Upper lobe of right lung (tissue), 1 donor: ENCODE measurements around the gene BRICD5. TPM values are rescaled to one million over a fixed set of nuclear protein-coding genes. Genes with fewer than 3 reads are reported as not detected.

Source experiments
- ATAC-seq: fragments of 200-7000 bp; cut with Tn5 transposase; one replicate; pipeline ENCODE4 v1.9.1; 2020; ENCODE audit warnings: mild to moderate bottlenecking, moderate library complexity
- DNase-seq: peaks from one replicate; pipeline ENCODE4 v3.0.0-alpha.2; 2020
- H3K27ac ChIP-seq: fragments of 200-600 bp; one replicate; pipeline ENCODE4 v1.8.0; 2022
- H3K27me3 ChIP-seq: fragments of 200-600 bp; one replicate; pipeline ENCODE4 v1.8.0; 2022; ENCODE audit warnings: mild to moderate bottlenecking
- H3K36me3 ChIP-seq: fragments of 200-600 bp; one replicate; pipeline ENCODE4 v1.8.0; 2022
- H3K4me1 ChIP-seq: fragments of 200-600 bp; one replicate; pipeline ENCODE4 v1.8.0; 2022
- H3K4me3 ChIP-seq: fragments of 200-600 bp; one replicate; pipeline ENCODE4 v1.8.0; 2022; ENCODE audit warnings: mild to moderate bottlenecking
- H3K9me3 ChIP-seq: fragments of 200-600 bp; one replicate; pipeline ENCODE4 v1.8.0; 2022
- intact Hi-C: fragments of 100-400 bp; cut with DNase I; formaldehyde crosslinking; loops from one replicate; pipeline ENCODE4 v1.11.0; 2022
- total RNA-seq: library from RNA; stranded (reverse); fragmentation: NEBNext Ultra II Directional; extraction: Animal tissue kit (Norgen Biotek cat#: 25700); gene quantifications from one replicate; pipeline ENCODE4 v1.2.1, GENCODE V29; 2021
- TF ChIP-seq, protein P1 (sequence below): fragments of 200-600 bp; IDR thresholded peaks from one replicate; pipeline ENCODE4 v1.8.0; 2022; ENCODE audit warnings: antibody characterized with exemption
- donor health status: DM: no; HTN: yes; CAD: no; lungs with severe emphysema.

BRICD5 gene
- total RNA-seq, 1 donor from 2014 or later = 7.5 TPM

GRCh38 chr16:2200313-2200712 is 10.3 kb downstream of the BRICD5 start:
- intact Hi-C loops = no loop called here
- H3K9me3 ChIP-seq = no peaks in the 10 kb centered on the region
- peaks cover 12% of the 10 kb centered on the region for H3K4me1 ChIP-seq
- peaks cover 22% of the 10 kb centered on the region for H3K27me3 ChIP-seq
- H3K27ac ChIP-seq = no peak overlapping the region
- no peak for DNase-seq
- H3K36me3 ChIP-seq = no peaks in the 10 kb centered on the region
- TF ChIP-seq, protein P1, sequence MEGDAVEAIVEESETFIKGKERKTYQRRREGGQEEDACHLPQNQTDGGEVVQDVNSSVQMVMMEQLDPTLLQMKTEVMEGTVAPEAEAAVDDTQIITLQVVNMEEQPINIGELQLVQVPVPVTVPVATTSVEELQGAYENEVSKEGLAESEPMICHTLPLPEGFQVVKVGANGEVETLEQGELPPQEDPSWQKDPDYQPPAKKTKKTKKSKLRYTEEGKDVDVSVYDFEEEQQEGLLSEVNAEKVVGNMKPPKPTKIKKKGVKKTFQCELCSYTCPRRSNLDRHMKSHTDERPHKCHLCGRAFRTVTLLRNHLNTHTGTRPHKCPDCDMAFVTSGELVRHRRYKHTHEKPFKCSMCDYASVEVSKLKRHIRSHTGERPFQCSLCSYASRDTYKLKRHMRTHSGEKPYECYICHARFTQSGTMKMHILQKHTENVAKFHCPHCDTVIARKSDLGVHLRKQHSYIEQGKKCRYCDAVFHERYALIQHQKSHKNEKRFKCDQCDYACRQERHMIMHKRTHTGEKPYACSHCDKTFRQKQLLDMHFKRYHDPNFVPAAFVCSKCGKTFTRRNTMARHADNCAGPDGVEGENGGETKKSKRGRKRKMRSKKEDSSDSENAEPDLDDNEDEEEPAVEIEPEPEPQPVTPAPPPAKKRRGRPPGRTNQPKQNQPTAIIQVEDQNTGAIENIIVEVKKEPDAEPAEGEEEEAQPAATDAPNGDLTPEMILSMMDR = no peak
- no peak for ATAC-seq
- H3K4me3 ChIP-seq = no peak overlapping the region

GRCh38 chr16:2199621-2200139 is 11.0 kb downstream of the BRICD5 start:
- no peak for DNase-seq
- ATAC-seq = no peak
- H3K36me3 ChIP-seq = no peaks in the 10 kb centered on the region
- H3K4me1 ChIP-seq = peaks cover 13% of the 10 kb centered on the region
- peaks cover 28% of the 10 kb centered on the region for H3K27me3 ChIP-seq
- TF ChIP-seq, protein P1 = no peak
- intact Hi-C loops = no loop called here
- no peaks in the 10 kb centered on the region for H3K9me3 ChIP-seq
- no peak overlapping the region for H3K4me3 ChIP-seq
- no peak overlapping the region for H3K27ac ChIP-seq

DNA sequence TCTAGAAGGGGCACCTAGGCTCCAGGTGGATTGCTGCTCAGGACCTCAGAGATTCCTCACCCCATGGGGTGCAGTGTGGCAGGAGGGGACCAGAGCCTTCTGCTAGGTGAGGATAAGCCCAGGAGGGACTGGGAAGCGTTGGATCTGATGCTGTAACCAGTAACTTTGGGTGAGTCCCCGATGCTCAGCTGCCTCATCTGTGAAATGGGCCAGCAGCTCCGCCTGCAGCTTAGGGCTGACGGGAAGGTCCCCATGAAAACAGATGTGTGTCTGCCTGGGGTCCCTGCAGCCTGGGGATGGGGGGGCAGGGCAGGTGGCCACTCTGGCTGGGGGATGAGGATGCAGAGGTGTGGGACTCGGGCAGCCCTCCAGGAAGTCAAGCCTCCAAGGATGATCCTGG is 11.6 kb downstream of the BRICD5 start:
- H3K4me3 ChIP-seq = no peak overlapping the region
- DNase-seq (no peak), ATAC-seq (no peak)
- H3K36me3 ChIP-seq = no peaks in the 10 kb centered on the region
- H3K4me1 ChIP-seq = peaks cover 11% of the 10 kb centered on the region
- H3K27me3 ChIP-seq = peaks cover 34% of the 10 kb centered on the region
- no peak overlapping the region for H3K27ac ChIP-seq
- no peaks in the 10 kb centered on the region for H3K9me3 ChIP-seq
- TF ChIP-seq, protein P1 = no peak
- intact Hi-C loops = no loop called here

DNA sequence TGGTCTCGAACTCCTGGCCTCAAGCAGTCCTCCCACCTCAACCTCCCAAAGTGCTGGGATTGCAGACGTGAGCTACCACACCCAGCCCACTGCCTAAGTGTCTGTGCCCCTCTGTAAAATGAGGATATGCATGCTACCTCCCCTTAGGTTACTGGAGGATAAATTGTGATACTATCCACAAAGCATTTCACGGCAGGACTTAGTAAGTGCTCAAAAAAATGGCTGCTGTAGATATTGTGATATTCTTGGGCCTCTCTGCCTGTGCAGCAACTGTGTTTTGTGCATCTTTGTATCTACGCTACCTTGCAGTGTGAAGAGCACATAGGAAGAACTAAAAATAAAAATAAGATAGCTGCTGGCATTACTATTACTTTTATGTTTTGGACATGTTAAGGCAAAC is 12.4 kb downstream of the BRICD5 start:
- no peaks in the 10 kb centered on the region for H3K9me3 ChIP-seq
- H3K4me3 ChIP-seq = no peak overlapping the region
- no peaks in the 10 kb centered on the region for H3K36me3 ChIP-seq
- ATAC-seq (no peak), DNase-seq (no peak)
- TF ChIP-seq, protein P1 = no peak
- H3K27me3 ChIP-seq = peaks cover 39% of the 10 kb centered on the region
- H3K4me1 ChIP-seq = peaks cover 11% of the 10 kb centered on the region
- intact Hi-C loops = no loop called here
- no peak overlapping the region for H3K27ac ChIP-seq

DNA sequence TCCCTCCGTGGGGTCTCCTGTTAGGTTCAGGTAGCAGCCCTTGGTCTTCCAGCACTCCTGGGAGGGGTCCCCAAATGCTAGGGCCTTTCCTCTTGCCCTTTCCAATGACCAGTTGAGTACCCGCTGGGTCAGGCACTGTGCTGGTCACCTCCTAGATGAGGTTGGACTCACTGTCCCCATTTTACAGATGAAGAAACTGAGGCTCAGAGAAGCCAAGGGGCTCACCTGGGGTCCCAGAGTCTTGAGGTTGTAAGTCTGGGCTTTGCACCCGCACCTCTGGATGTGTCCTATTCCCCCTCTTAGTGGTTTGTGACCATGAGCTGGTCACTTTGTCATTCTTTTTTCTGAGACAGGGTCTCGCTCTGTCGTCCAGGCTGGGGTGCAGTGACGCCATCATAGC is 12.9 kb downstream of the BRICD5 start:
- ATAC-seq (no peak), DNase-seq (no peak)
- intact Hi-C loops = no loop called here
- Histone ChIP-seq H3K27me3 (peaks cover 39% of the 10 kb centered on the region), H3K36me3 (no peaks in the 10 kb centered on the region), H3K4me1 (peaks cover 11% of the 10 kb centered on the region), H3K27ac (no peak overlapping the region), H3K4me3 (no peak overlapping the region), H3K9me3 (no peaks in the 10 kb centered on the region)
- TF ChIP-seq, protein P1 = no peak

- ATAC-seq = no peak
- Histone ChIP-seq H3K4me1 (peaks cover 11% of the 10 kb centered on the region), H3K9me3 (no peaks in the 10 kb centered on the region), H3K36me3 (no peaks in the 10 kb centered on the region), H3K27ac (no peak overlapping the region), H3K4me3 (no peak overlapping the region), H3K27me3 (peaks cover 39% of the 10 kb centered on the region)
- TF ChIP-seq, protein P1 = no peak
- intact Hi-C loops = no loop called here
- no peak for DNase-seq
These were observed 13.6 kb downstream of the BRICD5 start for GRCh38 chr16:2196981-2197511.
